ENCODE results near the gene COL12A1. TPM values are rescaled to one million over a fixed set of nuclear protein-coding genes. Genes with fewer than 3 reads are reported as not detected.

Gene COL12A1
- total RNA-seq, 6 experiments from 2014 or later, result 1.1 to 4.4 (median 3.0) TPM

GRCh38 chr6:75085931-75086635, 119.8 kb downstream of the COL12A1 start:
- DNase-seq (no peak), ATAC-seq (no peak)
- TF ChIP-seq POLR2A (IDR thresholded peaks at IDR 0.05), result no peak
- TF ChIP-seq CTCF (IDR thresholded peaks at IDR 0.05), result no peak
- Histone ChIP-seq H3K4me3 (no peak overlapping the region), H3K9me3 (no peaks in the 10 kb centered on the region), H3K36me3 (no peaks in the 10 kb centered on the region), H3K27me3 (no peaks in the 10 kb centered on the region), H3K4me1 (no peaks in the 10 kb centered on the region), H3K27ac (no peak overlapping the region)
- WGBS (ENCODE audit: insufficient coverage, low coverage, low lambda C conversion rate, missing lambda C conversion rate), result 77% methylated on average over 13 of the region's 13 CpGs
- intact Hi-C loops (cut with DNase I), result no loop called here

- Histone ChIP-seq H3K36me3 (no peaks in the 10 kb centered on the region), H3K4me3 (peak overlapping the region; percentile 30 to 43 (median 40)), H3K27ac (no peak overlapping the region), H3K9me3 (no peaks in the 10 kb centered on the region), H3K27me3 (no peaks in the 10 kb centered on the region), H3K4me1 (no peaks in the 10 kb centered on the region)
- intact Hi-C loops (cut with DNase I), result no loop called here
- WGBS (ENCODE audit: insufficient coverage, low coverage, low lambda C conversion rate, missing lambda C conversion rate), result 9% methylated on average over 18 of the region's 33 CpGs
- peak; percentile 88 to 97 (median 92) for ATAC-seq
- DNase-seq, result peak; percentile 63 to 68 (median 66)
- TF ChIP-seq POLR2A (IDR thresholded peaks at IDR 0.05), result no peak
Observed at GRCh38 chr6:75084872-75085381, 120.9 kb downstream of the COL12A1 start.

GRCh38 chr6:75084018-75084417, 121.8 kb downstream of the COL12A1 start:
- no peaks in the 10 kb centered on the region for H3K27me3 ChIP-seq
- DNase-seq, result no peak
- WGBS (ENCODE audit: insufficient coverage, low coverage, low lambda C conversion rate, missing lambda C conversion rate), result 82% methylated on average over 4 of the region's 4 CpGs
- no peaks in the 10 kb centered on the region for H3K4me1 ChIP-seq
- H3K27ac ChIP-seq, result no peak overlapping the region
- no peaks in the 10 kb centered on the region for H3K9me3 ChIP-seq
- no peaks in the 10 kb centered on the region for H3K36me3 ChIP-seq
- ATAC-seq, result no peak
- intact Hi-C loops (cut with DNase I), result no loop called here
- TF ChIP-seq POLR2A (IDR thresholded peaks at IDR 0.05) (no peak), CTCF (IDR thresholded peaks at IDR 0.05) (no peak)
- no peak overlapping the region for H3K4me3 ChIP-seq

GRCh38 chr6:75081921-75082320, 123.9 kb downstream of the COL12A1 start:
- no peak overlapping the region for H3K4me3 ChIP-seq
- DNase-seq, result no peak
- no peak overlapping the region for H3K27ac ChIP-seq
- no peaks in the 10 kb centered on the region for H3K36me3 ChIP-seq
- TF ChIP-seq CTCF (IDR thresholded peaks at IDR 0.05) (no peak), POLR2A (IDR thresholded peaks at IDR 0.05) (no peak)
- no peaks in the 10 kb centered on the region for H3K4me1 ChIP-seq
- no peaks in the 10 kb centered on the region for H3K27me3 ChIP-seq
- intact Hi-C loops (cut with DNase I), result no loop called here
- no peak for ATAC-seq
- H3K9me3 ChIP-seq, result no peaks in the 10 kb centered on the region

GRCh38 chr6:75081047-75081446, 124.8 kb downstream of the COL12A1 start:
- no peaks in the 10 kb centered on the region for H3K27me3 ChIP-seq
- no peak for ATAC-seq
- no peaks in the 10 kb centered on the region for H3K9me3 ChIP-seq
- TF ChIP-seq CTCF (IDR thresholded peaks at IDR 0.05) (no peak), POLR2A (IDR thresholded peaks at IDR 0.05) (no peak)
- WGBS (ENCODE audit: insufficient coverage, low coverage, low lambda C conversion rate, missing lambda C conversion rate), result 83% methylated on average over 2 of the region's 2 CpGs
- H3K36me3 ChIP-seq, result no peaks in the 10 kb centered on the region
- no peak overlapping the region for H3K4me3 ChIP-seq
- H3K27ac ChIP-seq, result no peak overlapping the region
- DNase-seq, result no peak
- H3K4me1 ChIP-seq, result no peaks in the 10 kb centered on the region
- intact Hi-C loops (cut with DNase I), result no loop called here

All from right lobe of liver (tissue), 6 donors.